Measurements from ENCODE around the gene FTO. TPM values are rescaled to one million over a fixed set of nuclear protein-coding genes. Genes with fewer than 3 reads are reported as not detected.
A peak's percentile ranks its signal among the peaks of the same experiment; 100 is the strongest.

The FTO gene
- polyA plus RNA-seq, 2 donors = 5.3 to 14.7 TPM

DNA sequence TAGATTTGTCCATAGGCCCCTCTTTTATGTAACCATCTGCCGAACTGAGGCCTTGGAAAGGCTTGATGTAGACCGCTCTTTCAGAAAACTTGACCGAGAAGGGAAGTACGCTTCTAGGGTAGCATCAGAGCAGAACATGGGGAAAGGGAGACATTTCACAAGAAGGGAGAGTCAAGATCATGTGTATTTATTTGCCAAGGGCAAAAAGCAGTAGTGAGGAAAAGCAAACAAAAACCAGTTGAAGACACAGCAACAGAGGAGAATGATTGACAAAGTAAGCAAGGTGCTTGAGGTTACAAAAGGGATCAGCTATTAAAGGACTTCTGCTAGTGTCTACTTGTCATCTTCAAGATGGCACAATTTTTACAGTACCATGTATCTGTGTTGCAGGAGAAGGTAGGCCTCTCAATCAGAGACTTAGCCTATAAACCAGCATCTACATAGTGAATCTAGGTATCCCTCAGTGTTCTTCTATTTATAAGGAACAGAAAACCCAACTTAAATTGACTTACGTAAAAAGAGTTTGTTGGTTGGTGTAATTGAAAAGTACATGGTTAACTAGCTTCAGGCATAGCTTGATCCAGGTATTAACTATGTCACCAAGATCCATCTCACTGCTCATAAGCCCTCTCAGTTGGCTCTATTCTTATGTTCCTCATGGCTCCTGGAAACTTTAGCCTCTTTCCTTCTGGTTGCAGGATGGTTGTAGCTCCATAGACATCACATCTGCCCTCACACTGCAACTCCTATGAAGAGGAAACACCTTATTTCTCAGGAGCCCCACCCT lies 294.3 kb downstream of the FTO start:
- no peaks in the 10 kb centered on the region for H3K4me1 ChIP-seq (ENCODE audit: control insufficient read depth in 2 of 2, insufficient read depth in 2 of 2, low read length in 1 of 2)
- peak overlapping the region; percentile 7 to 10 for H3K27ac ChIP-seq (ENCODE audit: low read depth in 2 of 2, low read length in 1 of 2)
- WGBS, 2 donors = 91 to 96% methylated on average over 5 of the region's 5 CpGs

DNA sequence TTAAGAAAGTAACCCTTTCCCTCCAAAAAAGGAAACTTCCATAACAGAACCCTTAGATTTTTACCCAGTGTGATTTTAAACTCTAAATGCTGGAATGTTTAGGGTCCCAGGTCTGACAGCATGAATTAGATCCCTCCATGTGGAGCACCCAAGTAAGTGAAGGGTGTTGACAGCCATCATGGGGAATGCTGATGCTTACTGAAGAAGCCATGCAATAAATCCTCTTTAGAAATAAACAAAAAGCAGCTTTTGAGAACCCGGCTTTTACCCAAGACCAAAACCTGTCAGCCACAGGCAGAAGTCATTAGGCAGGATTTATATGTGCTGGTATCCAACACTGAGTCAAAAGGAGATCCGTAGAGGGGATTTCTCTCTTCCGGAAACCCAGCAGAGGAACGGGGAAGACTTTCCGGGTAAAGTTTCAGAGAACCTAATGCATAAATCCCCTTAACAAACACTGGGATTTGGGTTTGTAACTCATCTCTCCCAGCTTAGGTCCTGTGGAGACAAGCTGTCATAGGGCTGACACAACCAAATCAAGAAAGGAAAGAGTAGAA lies 295.1 kb downstream of the FTO start:
- no peaks in the 10 kb centered on the region for H3K36me3 ChIP-seq (ENCODE audit: control insufficient read depth in 2 of 2, insufficient read depth in 2 of 2, low read length in 1 of 2)
- H3K9me3 ChIP-seq (ENCODE audit: control insufficient read depth in 2 of 2, insufficient read depth in 1 of 2, low read depth in 1 of 2, low read length in 1 of 2) = no peaks in the 10 kb centered on the region
- H3K27me3 ChIP-seq (ENCODE audit: control insufficient read depth in 1 of 2, insufficient read depth in 2 of 2, low read length in 2 of 2) = no peaks in the 10 kb centered on the region
- H3K4me1 ChIP-seq (ENCODE audit: control insufficient read depth in 2 of 2, insufficient read depth in 2 of 2, low read length in 1 of 2) = no peaks in the 10 kb centered on the region
- H3K27ac ChIP-seq (ENCODE audit: low read depth in 2 of 2, low read length in 1 of 2) = peak overlapping the region; percentile 65 to 70
- no peak overlapping the region for H3K4me3 ChIP-seq (ENCODE audit: low read depth in 1 of 2, low read length in 2 of 2)
- WGBS, 2 donors = 44 to 60% methylated on average over 5 of the region's 5 CpGs

More for the DNA sequence above, 294.3 kb downstream of the FTO start:
- Histone ChIP-seq H3K9me3 (ENCODE audit: control insufficient read depth in 2 of 2, insufficient read depth in 1 of 2, low read depth in 1 of 2, low read length in 1 of 2) (no peaks in the 10 kb centered on the region), H3K36me3 (ENCODE audit: control insufficient read depth in 2 of 2, insufficient read depth in 2 of 2, low read length in 1 of 2) (no peaks in the 10 kb centered on the region), H3K27me3 (ENCODE audit: control insufficient read depth in 1 of 2, insufficient read depth in 2 of 2, low read length in 2 of 2) (no peaks in the 10 kb centered on the region), H3K4me3 (ENCODE audit: low read depth in 1 of 2, low read length in 2 of 2) (no peak overlapping the region)

DNA sequence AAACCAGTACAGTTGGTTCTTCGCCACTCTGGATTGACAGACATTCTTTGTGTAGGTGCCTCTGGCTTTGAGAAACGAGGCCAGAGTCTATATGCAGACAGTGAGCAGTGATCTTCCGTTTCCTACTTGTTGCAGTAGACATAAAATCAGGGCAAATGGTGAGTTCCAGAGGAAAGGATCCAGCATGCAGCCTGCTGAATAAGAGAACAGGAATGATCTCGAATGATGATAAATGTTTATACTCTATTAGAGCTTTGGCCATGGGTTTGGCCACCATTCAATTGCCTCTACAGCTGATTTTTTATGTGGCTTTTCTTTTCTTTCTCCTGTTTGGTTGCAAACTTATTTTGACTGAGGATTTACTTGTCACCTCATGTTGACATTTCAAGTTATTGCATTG lies 295.9 kb downstream of the FTO start:
- no peaks in the 10 kb centered on the region for H3K36me3 ChIP-seq (ENCODE audit: control insufficient read depth in 2 of 2, insufficient read depth in 2 of 2, low read length in 1 of 2)
- H3K27ac ChIP-seq (ENCODE audit: low read depth in 2 of 2, low read length in 1 of 2) = peak overlapping the region; percentile 36
- no peaks in the 10 kb centered on the region for H3K27me3 ChIP-seq (ENCODE audit: control insufficient read depth in 1 of 2, insufficient read depth in 2 of 2, low read length in 2 of 2)
- 52 to 68% methylated on average over 4 of the region's 4 CpGs for whole genome bisulfite sequencing, 2 donors
- no peaks in the 10 kb centered on the region for H3K9me3 ChIP-seq (ENCODE audit: control insufficient read depth in 2 of 2, insufficient read depth in 1 of 2, low read depth in 1 of 2, low read length in 1 of 2)
- no peak overlapping the region for H3K4me3 ChIP-seq (ENCODE audit: low read depth in 1 of 2, low read length in 2 of 2)
- no peaks in the 10 kb centered on the region for H3K4me1 ChIP-seq (ENCODE audit: control insufficient read depth in 2 of 2, insufficient read depth in 2 of 2, low read length in 1 of 2)

DNA sequence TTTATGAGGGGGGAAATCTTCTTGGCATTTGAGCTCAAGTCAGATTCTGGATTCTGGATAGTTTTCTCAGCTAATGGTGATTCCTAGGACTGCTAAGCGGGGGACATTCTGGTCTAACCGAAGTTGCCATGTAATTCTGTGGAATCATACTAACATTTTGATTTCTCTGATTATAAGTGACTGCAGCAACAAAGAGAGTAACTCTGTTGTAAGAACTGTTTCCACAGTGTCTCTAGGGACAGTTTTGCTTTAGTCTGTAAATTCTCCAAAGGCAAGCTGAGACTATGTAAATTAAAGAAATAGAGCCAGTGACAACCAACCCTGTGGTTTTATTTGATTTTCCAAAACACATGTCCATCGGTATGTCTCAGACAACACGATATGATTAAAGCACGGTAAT lies 296.4 kb downstream of the FTO start:
- Histone ChIP-seq H3K9me3 (ENCODE audit: control insufficient read depth in 2 of 2, insufficient read depth in 1 of 2, low read depth in 1 of 2, low read length in 1 of 2) (no peaks in the 10 kb centered on the region), H3K4me3 (ENCODE audit: low read depth in 1 of 2, low read length in 2 of 2) (no peak overlapping the region), H3K36me3 (ENCODE audit: control insufficient read depth in 2 of 2, insufficient read depth in 2 of 2, low read length in 1 of 2) (no peaks in the 10 kb centered on the region), H3K4me1 (ENCODE audit: control insufficient read depth in 2 of 2, insufficient read depth in 2 of 2, low read length in 1 of 2) (no peaks in the 10 kb centered on the region), H3K27ac (ENCODE audit: low read depth in 2 of 2, low read length in 1 of 2) (no peak overlapping the region), H3K27me3 (ENCODE audit: control insufficient read depth in 1 of 2, insufficient read depth in 2 of 2, low read length in 2 of 2) (no peaks in the 10 kb centered on the region)
- WGBS, 2 donors = 89 to 94% methylated on average over 5 of the region's 5 CpGs

DNA sequence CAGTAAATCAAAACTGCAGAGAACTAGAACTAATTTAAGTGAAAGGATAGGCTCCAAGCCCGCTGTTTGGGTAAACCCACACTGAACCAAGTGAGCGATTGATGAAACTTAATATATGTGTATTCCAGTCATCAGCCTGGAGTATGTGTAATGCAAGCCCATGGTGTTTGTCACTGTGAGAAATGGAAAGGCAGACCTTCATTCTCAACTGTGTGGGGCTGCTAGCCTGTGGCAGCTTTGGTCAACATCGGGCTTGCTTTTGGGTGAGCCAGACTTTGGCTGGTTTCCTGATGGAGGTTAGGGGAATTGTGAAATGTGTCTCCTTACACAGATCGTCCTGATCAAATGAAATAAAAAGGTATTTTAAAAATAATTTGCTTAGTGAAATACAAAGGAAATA lies 302.7 kb downstream of the FTO start:
- Histone ChIP-seq H3K9me3 (ENCODE audit: control insufficient read depth in 2 of 2, insufficient read depth in 1 of 2, low read depth in 1 of 2, low read length in 1 of 2) (no peaks in the 10 kb centered on the region), H3K4me1 (ENCODE audit: control insufficient read depth in 2 of 2, insufficient read depth in 2 of 2, low read length in 1 of 2) (no peaks in the 10 kb centered on the region), H3K36me3 (ENCODE audit: control insufficient read depth in 2 of 2, insufficient read depth in 2 of 2, low read length in 1 of 2) (peaks cover 0 to 4% of the 10 kb centered on the region in 2 donors), H3K27ac (ENCODE audit: low read depth in 2 of 2, low read length in 1 of 2) (no peak overlapping the region), H3K4me3 (ENCODE audit: low read depth in 1 of 2, low read length in 2 of 2) (no peak overlapping the region), H3K27me3 (ENCODE audit: control insufficient read depth in 1 of 2, insufficient read depth in 2 of 2, low read length in 2 of 2) (no peaks in the 10 kb centered on the region)
- WGBS, 2 donors = 96 to 97% methylated on average over 4 of the region's 4 CpGs

DNA sequence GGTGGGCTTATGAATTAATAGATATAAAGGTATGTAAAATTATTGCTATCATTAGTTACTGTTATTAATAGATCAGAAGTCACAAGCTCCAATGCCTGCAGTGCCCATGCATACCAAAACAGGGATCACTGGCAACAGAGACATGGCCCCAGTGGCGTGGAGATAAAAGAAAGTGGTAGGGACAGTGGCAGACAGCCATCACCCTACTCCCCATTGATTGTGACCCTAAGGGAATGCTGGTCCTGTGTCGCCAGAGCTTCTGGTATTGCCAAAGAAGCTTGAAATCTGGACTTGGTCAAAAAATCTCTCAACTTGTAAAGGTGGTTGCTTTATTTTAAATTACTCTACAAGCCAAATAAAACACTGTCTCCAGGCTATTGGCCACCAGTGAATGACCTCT lies 303.5 kb downstream of the FTO start:
- no peaks in the 10 kb centered on the region for H3K9me3 ChIP-seq (ENCODE audit: control insufficient read depth in 2 of 2, insufficient read depth in 1 of 2, low read depth in 1 of 2, low read length in 1 of 2)
- no peak overlapping the region for H3K4me3 ChIP-seq (ENCODE audit: low read depth in 1 of 2, low read length in 2 of 2)
- H3K36me3 ChIP-seq (ENCODE audit: control insufficient read depth in 2 of 2, insufficient read depth in 2 of 2, low read length in 1 of 2) = peaks cover 0 to 4% of the 10 kb centered on the region in 2 donors
- H3K4me1 ChIP-seq (ENCODE audit: control insufficient read depth in 2 of 2, insufficient read depth in 2 of 2, low read length in 1 of 2) = no peaks in the 10 kb centered on the region
- no peak overlapping the region for H3K27ac ChIP-seq (ENCODE audit: low read depth in 2 of 2, low read length in 1 of 2)
- WGBS, 2 donors = 90 to 95% methylated on average over 2 of the region's 2 CpGs
- no peaks in the 10 kb centered on the region for H3K27me3 ChIP-seq (ENCODE audit: control insufficient read depth in 1 of 2, insufficient read depth in 2 of 2, low read length in 2 of 2)

DNA sequence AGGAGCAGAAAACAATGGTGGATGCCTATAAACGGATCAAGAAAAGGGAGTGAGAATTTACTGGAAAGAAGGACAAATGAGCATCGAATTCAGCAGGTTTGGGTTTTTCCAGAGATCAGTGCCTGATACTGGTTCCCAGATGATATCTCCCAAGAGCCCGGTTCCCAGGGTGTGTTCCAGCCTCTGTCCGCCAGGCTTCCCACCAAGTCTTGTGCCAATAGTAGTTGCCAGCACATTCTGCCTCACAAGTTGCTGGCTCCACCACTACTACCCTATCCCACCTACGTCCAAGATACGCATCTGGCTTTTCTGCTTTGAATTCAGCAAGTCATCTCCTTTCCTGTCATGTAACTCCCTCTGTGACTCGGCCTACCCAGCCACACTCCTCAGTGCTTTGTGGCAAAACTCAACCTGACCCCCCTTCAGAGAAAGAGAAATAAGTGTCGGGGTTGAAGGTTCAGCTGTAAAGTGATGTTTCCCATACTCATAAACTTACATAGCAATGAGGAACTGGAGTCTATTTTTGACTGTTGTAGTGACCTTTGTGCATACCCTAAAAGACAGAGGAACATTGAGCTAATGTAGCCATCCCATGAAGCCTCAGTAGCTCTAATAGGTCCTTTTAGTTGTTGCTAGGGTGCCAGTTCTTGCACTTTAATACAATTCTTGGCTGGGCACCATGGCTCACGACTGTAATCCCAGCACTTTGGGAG lies 305.7 kb downstream of the FTO start:
- H3K36me3 ChIP-seq (ENCODE audit: control insufficient read depth in 2 of 2, insufficient read depth in 2 of 2, low read length in 1 of 2) = peaks cover 0 to 4% of the 10 kb centered on the region in 2 donors
- no peaks in the 10 kb centered on the region for H3K9me3 ChIP-seq (ENCODE audit: control insufficient read depth in 2 of 2, insufficient read depth in 1 of 2, low read depth in 1 of 2, low read length in 1 of 2)
- H3K27ac ChIP-seq (ENCODE audit: low read depth in 2 of 2, low read length in 1 of 2) = no peak overlapping the region
- 96 to 97% methylated on average over 9 of the region's 9 CpGs for WGBS, 2 donors
- no peaks in the 10 kb centered on the region for H3K27me3 ChIP-seq (ENCODE audit: control insufficient read depth in 1 of 2, insufficient read depth in 2 of 2, low read length in 2 of 2)
- no peaks in the 10 kb centered on the region for H3K4me1 ChIP-seq (ENCODE audit: control insufficient read depth in 2 of 2, insufficient read depth in 2 of 2, low read length in 1 of 2)
- H3K4me3 ChIP-seq (ENCODE audit: low read depth in 1 of 2, low read length in 2 of 2) = no peak overlapping the region

DNA sequence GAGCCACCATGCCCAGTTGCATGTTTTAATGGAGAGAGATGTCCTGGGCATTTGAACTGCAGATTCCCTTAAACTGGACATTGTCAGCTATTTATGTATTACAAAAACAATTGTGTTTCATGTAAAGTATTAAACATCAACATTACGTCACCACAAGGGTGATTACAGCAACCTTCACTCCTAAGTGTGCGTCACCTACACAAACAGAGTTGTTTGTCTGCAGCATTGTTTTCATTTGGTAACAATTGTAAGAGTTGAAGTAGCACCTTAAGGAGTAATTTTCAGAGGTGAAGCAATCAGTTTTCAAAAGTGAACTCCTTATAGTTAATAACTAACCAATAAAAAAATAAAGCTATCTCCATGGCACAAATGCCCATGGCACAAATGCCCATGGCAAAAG lies 311.2 kb downstream of the FTO start:
- Histone ChIP-seq H3K27ac (ENCODE audit: low read depth in 2 of 2, low read length in 1 of 2) (no peak overlapping the region), H3K4me3 (ENCODE audit: low read depth in 1 of 2, low read length in 2 of 2) (no peak overlapping the region), H3K9me3 (ENCODE audit: control insufficient read depth in 2 of 2, insufficient read depth in 1 of 2, low read depth in 1 of 2, low read length in 1 of 2) (no peaks in the 10 kb centered on the region), H3K27me3 (ENCODE audit: control insufficient read depth in 1 of 2, insufficient read depth in 2 of 2, low read length in 2 of 2) (no peaks in the 10 kb centered on the region), H3K4me1 (ENCODE audit: control insufficient read depth in 2 of 2, insufficient read depth in 2 of 2, low read length in 1 of 2) (no peaks in the 10 kb centered on the region), H3K36me3 (ENCODE audit: control insufficient read depth in 2 of 2, insufficient read depth in 2 of 2, low read length in 1 of 2) (no peaks in the 10 kb centered on the region)
- 73 to 92% methylated on average over 2 of the region's 2 CpGs for WGBS, 2 donors

DNA sequence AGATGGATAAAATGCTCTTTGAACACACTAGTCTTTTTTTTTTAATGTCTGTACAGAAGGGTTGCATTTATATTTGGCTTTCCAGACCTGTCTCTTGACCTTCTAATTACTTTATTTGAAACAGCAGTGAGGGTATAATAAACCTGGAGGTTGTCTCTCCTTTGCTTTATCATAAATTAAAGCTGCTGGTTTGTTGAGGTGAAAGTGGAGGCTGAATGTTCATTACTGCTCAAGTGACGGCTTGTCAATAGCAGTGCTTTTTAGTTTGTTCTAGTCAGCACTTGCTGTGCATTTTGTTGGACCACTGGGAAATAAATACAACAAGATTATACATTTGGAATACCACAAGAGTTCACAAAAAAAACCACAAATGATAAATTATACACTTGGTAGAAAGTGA lies 318.4 kb downstream of the FTO start:
- WGBS, 2 donors = 92 to 97% methylated on average over 1 of the region's 1 CpG
- Histone ChIP-seq H3K4me3 (ENCODE audit: low read depth in 1 of 2, low read length in 2 of 2) (no peak overlapping the region), H3K27ac (ENCODE audit: low read depth in 2 of 2, low read length in 1 of 2) (no peak overlapping the region), H3K36me3 (ENCODE audit: control insufficient read depth in 2 of 2, insufficient read depth in 2 of 2, low read length in 1 of 2) (no peaks in the 10 kb centered on the region), H3K27me3 (ENCODE audit: control insufficient read depth in 1 of 2, insufficient read depth in 2 of 2, low read length in 2 of 2) (no peaks in the 10 kb centered on the region), H3K9me3 (ENCODE audit: control insufficient read depth in 2 of 2, insufficient read depth in 1 of 2, low read depth in 1 of 2, low read length in 1 of 2) (no peaks in the 10 kb centered on the region), H3K4me1 (ENCODE audit: control insufficient read depth in 2 of 2, insufficient read depth in 2 of 2, low read length in 1 of 2) (no peaks in the 10 kb centered on the region)
